Measurements from ENCODE around the gene TCF7L2.

The TCF7L2 gene

DNA sequence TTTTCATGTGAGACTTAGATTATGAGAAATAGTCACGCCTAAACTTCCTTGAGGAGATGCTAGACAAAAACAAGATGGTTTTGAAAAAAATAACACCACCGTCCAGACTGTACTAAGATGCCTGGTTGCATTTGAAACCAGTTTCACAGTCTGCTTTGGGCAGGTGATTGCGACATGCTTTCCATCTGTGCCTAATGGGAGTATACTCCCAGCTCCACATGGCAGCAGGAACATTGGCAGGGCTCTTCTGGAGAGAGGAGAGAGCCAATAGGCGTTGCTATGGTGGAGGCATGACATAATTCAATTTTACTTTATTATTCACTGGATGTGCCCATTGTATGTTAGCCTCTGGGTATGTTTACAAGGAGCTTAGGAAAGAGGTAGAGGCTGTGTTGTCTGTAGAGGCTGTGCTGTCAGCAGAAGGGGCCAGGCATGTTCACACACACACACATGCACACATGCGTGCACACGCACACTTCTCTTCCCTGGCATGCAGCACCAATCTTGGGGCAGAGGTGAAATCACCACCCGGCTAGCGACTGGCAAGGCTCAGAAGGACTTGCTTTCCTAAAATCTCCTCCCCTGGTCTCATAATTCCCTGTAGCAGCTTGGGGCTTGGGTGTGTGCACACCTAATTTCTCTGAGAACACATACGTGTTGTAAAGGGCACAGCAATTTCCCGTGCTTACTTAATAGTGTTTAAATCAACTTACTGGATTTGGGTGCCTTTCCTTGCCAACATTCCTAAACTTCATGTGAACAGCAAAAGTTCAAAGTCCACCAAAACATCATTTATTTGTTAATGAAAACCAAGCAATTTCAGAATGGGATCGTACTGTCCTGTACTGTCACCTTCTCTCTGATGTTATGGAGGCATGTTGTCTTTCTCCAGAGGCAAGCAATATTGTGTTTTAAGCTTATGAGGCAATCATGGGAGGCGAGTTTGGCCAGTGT lies 162.1 kb downstream of the TCF7L2 start:
- no peak for FAIRE-seq
- peak; percentile 8 for DNase-seq (ENCODE audit: insufficient read length, low spot score)

DNA sequence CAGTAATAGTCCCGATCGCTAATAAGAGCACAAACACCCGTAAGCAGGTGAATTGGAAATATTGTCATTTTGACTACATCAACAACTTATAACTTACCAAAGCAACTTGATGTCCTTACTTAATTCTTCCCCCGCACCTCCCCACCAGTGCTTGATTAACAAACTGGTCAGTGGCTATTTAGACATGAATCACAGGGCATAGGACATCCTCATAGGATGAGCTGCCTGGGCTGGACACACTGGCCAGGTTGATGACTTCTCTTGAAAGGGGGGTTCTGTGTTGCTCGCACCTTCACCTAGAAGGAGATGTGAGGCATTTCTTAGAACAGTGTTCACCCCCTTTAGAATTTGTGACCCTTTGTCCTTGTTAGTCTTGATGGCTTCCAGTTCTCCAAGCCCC lies 163.2 kb downstream of the TCF7L2 start:
- no peak for FAIRE-seq
- no peak for DNase-seq (ENCODE audit: insufficient read length, low spot score)

- FAIRE-seq: no peak
- DNase-seq (ENCODE audit: insufficient read length, low spot score): no peak
Measured at GRCh38 chr10:113113918-113114317, 163.9 kb downstream of the TCF7L2 start.

DNA sequence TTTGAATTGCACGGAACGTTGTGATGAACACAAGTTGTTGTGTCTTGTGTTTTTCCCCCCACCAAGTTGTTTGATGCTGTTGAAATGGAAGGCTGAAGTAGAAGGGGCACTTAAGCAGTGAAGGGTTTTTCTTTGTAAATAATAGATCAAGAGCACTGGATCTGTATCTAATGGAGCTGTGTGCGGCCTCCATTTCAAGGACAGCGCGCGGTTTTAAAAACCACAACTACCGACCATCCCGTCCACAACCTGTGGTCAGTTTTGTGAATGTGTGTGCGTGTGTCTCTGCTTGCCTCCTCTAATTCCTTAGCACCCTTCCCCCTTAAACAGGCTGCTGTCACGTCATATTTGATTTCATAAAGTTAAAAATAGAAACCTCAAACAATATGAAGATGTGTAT lies 165.5 kb downstream of the TCF7L2 start:
- DNase-seq (ENCODE audit: insufficient read length, low spot score) (no peak), FAIRE-seq (no peak)

- DNase-seq (ENCODE audit: insufficient read length, low spot score) (no peak), FAIRE-seq (no peak)
Measured at GRCh38 chr10:113118882-113119281, 168.8 kb downstream of the TCF7L2 start.

GRCh38 chr10:113119801-113120200 lies 169.8 kb downstream of the TCF7L2 start:
- DNase-seq (ENCODE audit: insufficient read length, low spot score) (no peak), FAIRE-seq (no peak)

GRCh38 chr10:113121153-113121552 lies 171.1 kb downstream of the TCF7L2 start:
- DNase-seq (ENCODE audit: insufficient read length, low spot score) (no peak), FAIRE-seq (no peak)

- DNase-seq (ENCODE audit: insufficient read length, low spot score) (no peak), FAIRE-seq (no peak)
Measured at GRCh38 chr10:113122947-113123346, 172.9 kb downstream of the TCF7L2 start.

DNA sequence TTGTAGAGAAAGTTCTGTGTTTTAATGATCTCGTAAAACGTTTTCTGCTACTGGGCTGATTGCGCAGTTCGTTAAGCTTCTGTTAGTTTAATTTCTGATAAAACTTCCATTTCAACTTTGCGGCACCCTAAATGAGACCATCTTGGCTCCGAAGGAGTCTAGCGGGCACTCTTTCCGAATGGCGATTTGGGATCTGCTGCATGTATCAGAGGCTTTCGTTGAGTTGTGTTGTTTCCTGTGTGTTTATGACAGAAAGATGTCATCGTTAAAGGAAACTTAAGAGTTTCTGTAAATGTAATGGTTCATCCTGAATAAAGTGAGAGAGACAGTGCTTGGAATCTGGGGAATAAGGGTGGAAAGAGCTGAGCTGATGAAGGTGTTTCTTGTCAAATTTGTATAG lies 174.7 kb downstream of the TCF7L2 start:
- no peak for FAIRE-seq
- no peak for DNase-seq (ENCODE audit: insufficient read length, low spot score)

DNA sequence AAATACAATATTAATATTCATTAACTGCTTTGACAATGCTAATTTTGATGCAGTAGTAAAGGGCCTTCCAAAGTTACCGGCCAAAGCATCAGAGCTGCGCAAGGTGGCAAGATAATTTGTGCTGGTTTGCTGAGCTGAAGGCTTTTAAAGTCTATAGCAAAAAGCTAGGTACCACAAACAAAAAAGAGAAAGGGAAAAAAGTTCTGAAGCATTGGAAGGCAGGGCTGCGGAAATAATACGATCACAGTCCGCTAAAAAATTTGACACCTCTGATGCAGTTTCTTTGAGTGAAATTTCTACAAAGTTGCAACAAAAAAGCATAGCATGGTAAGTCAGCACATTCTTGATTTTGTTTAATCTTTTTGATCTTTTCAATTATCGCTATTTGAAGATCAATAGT lies 175.6 kb downstream of the TCF7L2 start:
- FAIRE-seq: no peak
- no peak for DNase-seq (ENCODE audit: insufficient read length, low spot score)

GRCh38 chr10:113126229-113127201 lies 176.5 kb downstream of the TCF7L2 start:
- DNase-seq (ENCODE audit: insufficient read length, low spot score) (peak; percentile 53), FAIRE-seq (no peak)

GRCh38 chr10:113127261-113127900 lies 177.3 kb downstream of the TCF7L2 start:
- FAIRE-seq: no peak

DNA sequence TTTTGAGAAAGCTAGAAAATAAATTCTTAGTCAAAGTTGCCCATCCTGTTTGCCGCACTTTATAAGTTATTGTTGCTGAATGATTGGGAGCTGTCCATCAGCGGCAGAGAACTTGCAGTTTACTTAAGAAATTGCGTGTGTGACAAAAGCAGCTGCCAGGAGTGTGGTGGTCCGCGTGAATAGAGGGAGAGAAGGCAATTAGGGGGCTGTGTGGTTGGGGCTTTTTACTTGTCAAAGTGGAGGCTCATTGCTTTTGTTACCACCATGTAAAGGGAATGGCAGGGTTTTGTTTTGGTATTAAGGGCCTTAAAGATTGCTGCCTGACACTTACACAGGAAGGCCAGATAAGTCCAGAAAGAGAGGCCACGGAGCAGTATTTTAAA lies 177.8 kb downstream of the TCF7L2 start:
- FAIRE-seq (no peak), DNase-seq (ENCODE audit: insufficient read length, low spot score) (no peak)

More at GRCh38 chr10:113127261-113127900, 177.3 kb downstream of the TCF7L2 start:
- no peak for DNase-seq (ENCODE audit: insufficient read length, low spot score)

DNA sequence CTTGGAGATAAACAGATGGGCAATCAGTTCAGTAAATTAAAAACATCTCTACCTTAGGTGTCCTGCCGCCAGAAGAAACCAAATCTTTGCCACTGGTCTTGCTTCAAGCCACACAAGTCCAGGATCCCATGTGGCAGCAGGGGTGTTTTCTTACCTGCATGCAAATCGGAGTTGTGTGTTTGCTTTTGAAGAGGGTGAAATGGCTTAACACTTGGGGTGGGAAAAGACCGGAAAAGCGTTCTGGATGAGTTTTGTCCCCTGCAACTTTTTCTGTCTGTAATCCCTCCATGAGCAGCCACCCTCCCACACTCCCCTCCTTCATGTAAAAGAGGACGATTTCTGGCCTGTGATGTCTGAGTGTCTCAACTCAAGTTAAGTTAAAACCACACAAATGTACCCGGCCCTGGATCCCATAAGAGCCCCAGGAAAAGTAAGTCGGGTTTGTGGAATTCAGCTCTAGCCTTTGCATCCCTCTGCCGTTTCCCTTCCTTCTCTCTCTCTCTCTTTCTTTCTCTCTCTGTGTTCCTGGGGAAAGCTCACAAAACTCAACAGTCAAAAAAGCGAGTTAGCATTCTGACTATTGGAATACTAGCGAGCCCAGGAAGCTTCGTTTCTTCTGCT lies 178.5 kb downstream of the TCF7L2 start:
- DNase-seq (ENCODE audit: insufficient read length, low spot score) (no peak), FAIRE-seq (no peak)

DNA sequence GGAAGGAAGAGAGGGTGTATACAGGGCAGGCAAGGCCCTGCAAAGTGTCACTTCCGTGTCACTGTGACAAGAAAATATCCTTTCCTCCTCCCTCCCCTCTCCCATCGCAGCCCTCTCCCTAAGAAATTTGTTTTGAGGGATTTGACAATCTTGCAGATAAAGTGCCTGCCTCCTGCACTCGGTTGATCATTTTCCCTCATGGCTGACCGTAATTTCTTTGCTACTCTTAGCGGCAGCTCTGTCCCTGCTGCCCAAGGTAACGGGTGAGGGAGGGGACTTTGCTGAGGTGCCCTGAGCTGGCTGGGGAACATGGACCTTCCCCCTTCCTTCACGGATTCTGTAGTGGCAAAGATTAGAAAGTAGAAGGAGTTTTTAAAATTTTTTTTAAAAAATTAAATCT lies 179.1 kb downstream of the TCF7L2 start:
- no peak for FAIRE-seq

GRCh38 chr10:113130014-113130641 lies 180.1 kb downstream of the TCF7L2 start:
- DNase-seq (ENCODE audit: insufficient read length, low spot score) (no peak), FAIRE-seq (no peak)

More for the DNA sequence above, 179.1 kb downstream of the TCF7L2 start:
- no peak for DNase-seq (ENCODE audit: insufficient read length, low spot score)

GRCh38 chr10:113131613-113132261 lies 181.7 kb downstream of the TCF7L2 start:
- FAIRE-seq: no peak
- DNase-seq (ENCODE audit: insufficient read length, low spot score): no peak

GRCh38 chr10:113132591-113133121 lies 182.6 kb downstream of the TCF7L2 start:
- FAIRE-seq: no peak
- no peak for DNase-seq (ENCODE audit: insufficient read length, low spot score)

GRCh38 chr10:113133497-113134115 lies 183.6 kb downstream of the TCF7L2 start:
- DNase-seq (ENCODE audit: insufficient read length, low spot score) (no peak), FAIRE-seq (no peak)

Data from HTR-8/SVneo (cell line).